ENCODE measurements around the gene GSTT2. TPM values are rescaled to one million over a fixed set of nuclear protein-coding genes. Genes with fewer than 3 reads are reported as not detected.
A peak's percentile ranks its signal among the peaks of the same experiment; 100 is the strongest.
"Not testable (repeated sequence)": the region's sequence is repeated elsewhere in the genome, so short reads cannot be mapped to it uniquely, and the experiment has no call there.

The GSTT2 gene
- polyA plus RNA-seq, 2 of the 4 experiments (the other 2 are of a cell fraction): 0.14 TPM; not detected in 1

- H3K4me1 ChIP-seq, POLR2A ChIA-PET, H3K4me2 ChIP-seq, H3K27ac ChIP-seq, H3K4me3 ChIP-seq, FAIRE-seq, ATAC-seq, H3K9me3 ChIP-seq, CTCF ChIA-PET: not testable (repeated sequence)
- 32% methylated on average over 3 of the region's 3 CpGs for WGBS (ENCODE audit: missing lambda C conversion rate)
- DNase-seq (ENCODE audit: low read depth in 1 of 2, low spot score in 1 of 2): peak in 1 of 2 experiments; percentile 19
Observed at GRCh38 chr22:23947391-23947790, 32.5 kb upstream of the GSTT2 start.

- H3K27ac ChIP-seq; FAIRE-seq; DNase-seq (ENCODE audit: low read depth in 1 of 2, low spot score in 1 of 2); H3K4me3 ChIP-seq; ATAC-seq; POLR2A ChIA-PET; CTCF ChIA-PET; H3K4me1 ChIP-seq; H3K9me3 ChIP-seq; H3K4me2 ChIP-seq: not testable (repeated sequence)
- 89% methylated on average over 8 of the region's 18 CpGs for WGBS (ENCODE audit: missing lambda C conversion rate)
Observed at GRCh38 chr22:23949764-23950163, 30.2 kb upstream of the GSTT2 start.

GRCh38 chr22:23951383-23951782, 28.6 kb upstream of the GSTT2 start:
- CTCF ChIA-PET; FAIRE-seq; H3K4me1 ChIP-seq; H3K4me2 ChIP-seq; H3K4me3 ChIP-seq; H3K27ac ChIP-seq; POLR2A ChIA-PET; H3K9me3 ChIP-seq; ATAC-seq; DNase-seq (ENCODE audit: low read depth in 1 of 2, low spot score in 1 of 2): not testable (repeated sequence)
- WGBS (ENCODE audit: missing lambda C conversion rate): 97% methylated on average over 2 of the region's 2 CpGs

GRCh38 chr22:23952794-23953405, 27.0 kb upstream of the GSTT2 start:
- not testable (repeated sequence) for ATAC-seq; H3K4me2 ChIP-seq; H3K4me3 ChIP-seq; H3K9me3 ChIP-seq; H3K4me1 ChIP-seq; FAIRE-seq; DNase-seq (ENCODE audit: low read depth in 1 of 2, low spot score in 1 of 2); H3K27ac ChIP-seq
- POLR2A ChIA-PET: interaction anchor here (0.5 kb wide), 1 partner anchor 95 kb away, joined by 5 read pairs; no protein-coding TSS in a partner anchor
- CTCF ChIA-PET: interaction anchor here (1.5 kb wide), 1 partner anchor 59 kb away, joined by 3 read pairs; the partner anchor contains the start of gene MIF
- 57% methylated on average over 9 of the region's 11 CpGs for WGBS (ENCODE audit: missing lambda C conversion rate)

GRCh38 chr22:23953485-23953884, 26.4 kb upstream of the GSTT2 start:
- DNase-seq (ENCODE audit: low read depth in 1 of 2, low spot score in 1 of 2); H3K27ac ChIP-seq; POLR2A ChIA-PET; FAIRE-seq; H3K4me2 ChIP-seq; H3K4me1 ChIP-seq; H3K4me3 ChIP-seq; H3K9me3 ChIP-seq; ATAC-seq: not testable (repeated sequence)
- CTCF ChIA-PET: interaction anchor here (1.5 kb wide), 1 partner anchor 59 kb away, joined by 3 read pairs; the partner anchor contains the start of gene MIF
- 57% methylated on average over 3 of the region's 4 CpGs for WGBS (ENCODE audit: missing lambda C conversion rate)

GRCh38 chr22:23954193-23954990, 25.5 kb upstream of the GSTT2 start:
- H3K9me3 ChIP-seq; DNase-seq (ENCODE audit: low read depth in 1 of 2, low spot score in 1 of 2); H3K4me3 ChIP-seq; POLR2A ChIA-PET; H3K27ac ChIP-seq; CTCF ChIA-PET; H3K4me1 ChIP-seq; H3K4me2 ChIP-seq; ATAC-seq; FAIRE-seq: not testable (repeated sequence)
- 78% methylated on average over 8 of the region's 8 CpGs for WGBS (ENCODE audit: missing lambda C conversion rate)

- FAIRE-seq; H3K4me3 ChIP-seq; H3K9me3 ChIP-seq; POLR2A ChIA-PET; H3K4me2 ChIP-seq; CTCF ChIA-PET; DNase-seq (ENCODE audit: low read depth in 1 of 2, low spot score in 1 of 2); H3K27ac ChIP-seq; ATAC-seq; H3K4me1 ChIP-seq: not testable (repeated sequence)
- WGBS (ENCODE audit: missing lambda C conversion rate): 73% methylated on average over 6 of the region's 6 CpGs
Observed at GRCh38 chr22:23954991-23955305, 25.0 kb upstream of the GSTT2 start.

- H3K4me2 ChIP-seq; H3K4me1 ChIP-seq; ATAC-seq; H3K9me3 ChIP-seq; FAIRE-seq; H3K27ac ChIP-seq; H3K4me3 ChIP-seq; DNase-seq (ENCODE audit: low read depth in 1 of 2, low spot score in 1 of 2): not testable (repeated sequence)
- ChIA-PET POLR2A (interaction anchor here (0.7 kb wide), 1 partner anchor 67 kb away, joined by 4 read pairs; no protein-coding TSS in a partner anchor), CTCF (interaction anchor here (0.6 to 1.7 kb wide), 16 partner anchors 21 to 592 kb away, joined by 3 to 14 read pairs (median 3); no protein-coding TSS in a partner anchor)
- WGBS (ENCODE audit: missing lambda C conversion rate): 55% methylated on average over 8 of the region's 8 CpGs
Observed at GRCh38 chr22:23955886-23956285, 24.0 kb upstream of the GSTT2 start.
